Stomach (tissue), 9 donors: ENCODE results near the gene PRKCE. TPM values are rescaled to one million over a fixed set of nuclear protein-coding genes. Genes with fewer than 3 reads are reported as not detected.

Experiments used
- DNase-seq, 2 donors: peaks; one replicate each; pipeline versions ENCODE4 v3.0.0 to v3.0.0-alpha.2; 2013 to 2019
- H3K27ac ChIP-seq, 5 donors: fragments of 200-600 bp in 4 of 5; sonication (generic) in 4 of 5; one replicate each; pipeline ENCODE4 v1.5.1; 2013 to 2019; ENCODE audit warnings: mild to moderate bottlenecking in 1 of 5, moderate library complexity in 1 of 5
- H3K27me3 ChIP-seq, 3 donors: fragments of 200-600 bp; sonication (generic); one replicate each; pipeline ENCODE4 v1.5.1; 2017 to 2019; ENCODE audit warnings: mixed run types in 1 of 3
- H3K36me3 ChIP-seq, 4 donors: fragments of 200-600 bp; sonication (generic); 1 replicate in 3 of 4; 2 replicates in 1 of 4; pipeline ENCODE4 v1.5.1; 2016 to 2019
- H3K4me1 ChIP-seq, 4 donors: fragments of 200-600 bp; sonication (generic); one replicate each; pipeline ENCODE4 v1.5.1; 2016 to 2019
- H3K4me3 ChIP-seq, 4 donors: fragments of 200-600 bp; sonication (generic) in 3 of 4; one replicate each; pipeline ENCODE4 v1.5.1; 2016 to 2019; ENCODE audit warnings: mild to moderate bottlenecking in 1 of 4
- H3K9me3 ChIP-seq, 4 donors: fragments of 200-600 bp; sonication (generic); one replicate each; pipeline ENCODE4 v1.5.1; 2016 to 2019
- CTCF ChIP-seq, 7 experiments: fragments of 450-650 bp in 4 of 7; fragments of 200-600 bp in 3 of 7; sonication (generic) in 3 of 7; IDR thresholded peaks; one replicate each; pipeline ENCODE4 v1.5.1; 2016 to 2019; ENCODE audit warnings: antibody characterized with exemption in 7 of 7, control low read depth in 2 of 7, mild to moderate bottlenecking in 1 of 7
- EP300 ChIP-seq: sonication (generic); formaldehyde crosslinking; IDR thresholded peaks from one replicate; pipeline ENCODE4 v1.6.1; 2017; ENCODE audit warnings: antibody characterized with exemption
- POLR2A ChIP-seq, 4 donors: fragments of 450-650 bp; IDR thresholded peaks; one replicate each; pipeline ENCODE4 v1.6.1; 2016; ENCODE audit warnings: antibody characterized with exemption in 4 of 4, control low read depth in 2 of 4, mild to moderate bottlenecking in 1 of 4, moderate library complexity in 1 of 4
- POLR2AphosphoS5 ChIP-seq, 3 donors: sonication (generic); formaldehyde crosslinking; IDR thresholded peaks; one replicate each; pipeline ENCODE4 v1.6.1; 2016; ENCODE audit warnings: antibody characterized with exemption in 3 of 3
- WGBS, 5 donors: extraction: QIAGEN DNeasy Blood & Tissue Kit in 3 of 5; methylation state at CpG; one replicate each; pipeline versions ENCODE4 v1.1.5 to v1.1.7; 2013 to 2018; 5-methylcytosine and 5-hydroxymethylcytosine counted together
- intact Hi-C: fragments of 100-400 bp; cut with DNase I; formaldehyde crosslinking; loops from one replicate; pipeline ENCODE4 v1.15.1; 2023; ENCODE audit warnings: low total_unique reads
- polyA plus RNA-seq, 3 donors: library from polyadenylated mRNA; stranded (reverse); fragments of 200-250 nt; gene quantifications; one replicate each; pipeline ENCODE4 v1.2.3, GENCODE V29; 2013
- total RNA-seq, 5 donors: library from RNA; depleted of rRNA; stranded (reverse); fragments of >200 nt; gene quantifications; one replicate each; pipeline versions ENCODE4 v1.1.0 to v1.2.3, GENCODE V29; 2014 to 2016
- donor health status: healthy with polysubstance abuse.
- donor health status: Bipolar disorder and iron deficiency.
- donor health status: healthy.

The PRKCE gene
- total and polyA plus RNA-seq, 8 donors, result 2.0 to 92.0 (median 10.0) TPM

- H3K36me3 ChIP-seq, result no peaks in the 10 kb centered on the region
- peak in 1 of 2 donors; percentile 56 for DNase-seq
- H3K4me3 ChIP-seq, result no peak overlapping the region
- peaks cover 4 to 36% (median 9%) of the 10 kb centered on the region in 4 donors for H3K4me1 ChIP-seq
- WGBS, 5 donors, result 84 to 90% (median 85%) methylated on average over 8 of the region's 8 CpGs
- H3K9me3 ChIP-seq, result peaks cover 0 to 7% (median 0%) of the 10 kb centered on the region in 4 donors
- intact Hi-C loops, result no loop called here
- no peaks in the 10 kb centered on the region for H3K27me3 ChIP-seq
- H3K27ac ChIP-seq, result no peak overlapping the region
- peak in 1 of 3 donors; percentile 10 for TF ChIP-seq POLR2AphosphoS5 (IDR thresholded peaks at IDR 0.05)
- no peak for TF ChIP-seq EP300
Observed at GRCh38 chr2:45748239-45748638, 96.8 kb downstream of the PRKCE start.

GRCh38 chr2:45750001-45750400, 98.5 kb downstream of the PRKCE start:
- TF ChIP-seq CTCF (IDR thresholded peaks at IDR 0.05) (no peak), EP300 (no peak), POLR2A (IDR thresholded peaks at IDR 0.05) (no peak), POLR2AphosphoS5 (IDR thresholded peaks at IDR 0.05) (no peak)
- H3K27me3 ChIP-seq, result no peaks in the 10 kb centered on the region
- H3K36me3 ChIP-seq, result no peaks in the 10 kb centered on the region
- no peak overlapping the region for H3K4me3 ChIP-seq
- H3K27ac ChIP-seq, result no peak overlapping the region
- intact Hi-C loops, result no loop called here
- H3K4me1 ChIP-seq, result peaks cover 14 to 40% (median 17%) of the 10 kb centered on the region in 4 donors
- DNase-seq, result no peak
- peaks cover 0 to 7% (median 0%) of the 10 kb centered on the region in 4 donors for H3K9me3 ChIP-seq
- WGBS, 5 donors, result 74 to 94% (median 86%) methylated on average over 2 of the region's 2 CpGs

- TF ChIP-seq POLR2A (IDR thresholded peaks at IDR 0.05) (no peak), CTCF (IDR thresholded peaks at IDR 0.05) (no peak), EP300 (no peak), POLR2AphosphoS5 (IDR thresholded peaks at IDR 0.05) (no peak)
- Histone ChIP-seq H3K27me3 (no peaks in the 10 kb centered on the region), H3K36me3 (no peaks in the 10 kb centered on the region), H3K4me3 (no peak overlapping the region), H3K27ac (no peak overlapping the region), H3K4me1 (peaks cover 11 to 36% (median 17%) of the 10 kb centered on the region in 4 donors), H3K9me3 (peaks cover 0 to 7% (median 0%) of the 10 kb centered on the region in 4 donors)
- 83 to 100% (median 91%) methylated on average over 1 of the region's 1 CpG for WGBS, 5 donors
- intact Hi-C loops, result no loop called here
- no peak for DNase-seq
Observed at GRCh38 chr2:45750484-45750883, 99.0 kb downstream of the PRKCE start.

GRCh38 chr2:45753381-45753780, 101.9 kb downstream of the PRKCE start:
- intact Hi-C loops, result no loop called here
- WGBS, 5 donors, result 48 to 96% (median 63%) methylated on average over 4 of the region's 4 CpGs
- TF ChIP-seq CTCF (IDR thresholded peaks at IDR 0.05) (no peak), POLR2A (IDR thresholded peaks at IDR 0.05) (no peak), POLR2AphosphoS5 (IDR thresholded peaks at IDR 0.05) (no peak), EP300 (no peak)

More at GRCh38 chr2:45753381-45753780, 101.9 kb downstream of the PRKCE start:
- no peak overlapping the region for H3K27ac ChIP-seq
- no peaks in the 10 kb centered on the region for H3K36me3 ChIP-seq
- no peaks in the 10 kb centered on the region for H3K9me3 ChIP-seq
- no peaks in the 10 kb centered on the region for H3K27me3 ChIP-seq
- peaks cover 11 to 27% (median 20%) of the 10 kb centered on the region in 4 donors for H3K4me1 ChIP-seq
- DNase-seq, result no peak
- no peak overlapping the region for H3K4me3 ChIP-seq
